ENCODE results near the gene SLC29A2.

GRCh38 chr11:66335531-66336233, 35.9 kb downstream of the SLC29A2 start:
- TF ChIP-seq, protein P1, sequence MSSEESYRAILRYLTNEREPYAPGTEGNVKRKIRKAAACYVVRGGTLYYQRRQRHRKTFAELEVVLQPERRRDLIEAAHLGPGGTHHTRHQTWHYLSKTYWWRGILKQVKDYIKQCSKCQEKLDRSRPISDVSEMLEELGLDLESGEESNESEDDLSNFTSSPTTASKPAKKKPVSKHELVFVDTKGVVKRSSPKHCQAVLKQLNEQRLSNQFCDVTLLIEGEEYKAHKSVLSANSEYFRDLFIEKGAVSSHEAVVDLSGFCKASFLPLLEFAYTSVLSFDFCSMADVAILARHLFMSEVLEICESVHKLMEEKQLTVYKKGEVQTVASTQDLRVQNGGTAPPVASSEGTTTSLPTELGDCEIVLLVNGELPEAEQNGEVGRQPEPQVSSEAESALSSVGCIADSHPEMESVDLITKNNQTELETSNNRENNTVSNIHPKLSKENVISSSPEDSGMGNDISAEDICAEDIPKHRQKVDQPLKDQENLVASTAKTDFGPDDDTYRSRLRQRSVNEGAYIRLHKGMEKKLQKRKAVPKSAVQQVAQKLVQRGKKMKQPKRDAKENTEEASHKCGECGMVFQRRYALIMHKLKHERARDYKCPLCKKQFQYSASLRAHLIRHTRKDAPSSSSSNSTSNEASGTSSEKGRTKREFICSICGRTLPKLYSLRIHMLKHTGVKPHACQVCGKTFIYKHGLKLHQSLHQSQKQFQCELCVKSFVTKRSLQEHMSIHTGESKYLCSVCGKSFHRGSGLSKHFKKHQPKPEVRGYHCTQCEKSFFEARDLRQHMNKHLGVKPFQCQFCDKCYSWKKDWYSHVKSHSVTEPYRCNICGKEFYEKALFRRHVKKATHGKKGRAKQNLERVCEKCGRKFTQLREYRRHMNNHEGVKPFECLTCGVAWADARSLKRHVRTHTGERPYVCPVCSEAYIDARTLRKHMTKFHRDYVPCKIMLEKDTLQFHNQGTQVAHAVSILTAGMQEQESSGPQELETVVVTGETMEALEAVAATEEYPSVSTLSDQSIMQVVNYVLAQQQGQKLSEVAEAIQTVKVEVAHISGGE (tag by site-specific recombination; conservative IDR thresholded peaks at IDR 0.05; ENCODE audit: low read depth), result no peak
- TF ChIP-seq CTCF (tag by site-specific recombination; IDR thresholded peaks at IDR 0.05) (no peak), ZNF223 (tag by site-specific recombination; IDR thresholded peaks at IDR 0.05) (no peak), ZNF214 (tag by site-specific recombination; IDR thresholded peaks at IDR 0.05; ENCODE audit: borderline replicate concordance) (no peak), TSHZ1 (tag by site-specific recombination; IDR thresholded peaks at IDR 0.05; ENCODE audit: borderline replicate concordance) (no peak), ZNF623 (tag by site-specific recombination; IDR thresholded peaks at IDR 0.05) (no peak), ZNF449 (tag by site-specific recombination; IDR thresholded peaks at IDR 0.05) (no peak), ATF2 (tag by site-specific recombination; IDR thresholded peaks at IDR 0.05; ENCODE audit: low read depth) (no peak), ZNF133 (tag by site-specific recombination; IDR thresholded peaks at IDR 0.05) (no peak), ZNF362 (tag by site-specific recombination; IDR thresholded peaks at IDR 0.05) (no peak), ZNF561 (tag by site-specific recombination; IDR thresholded peaks at IDR 0.05; ENCODE audit: borderline replicate concordance) (no peak), ZNF2 (tag by site-specific recombination; IDR thresholded peaks at IDR 0.05) (no peak)

Data from HEK293 (cell line).